IPS-11a (cell line): Measurements from ENCODE around the gene DMXL1.

Experiments
- H3K4me3 ChIP-seq: one replicate; pipeline ENCODE4 v1.5.1; 2013; ENCODE audit warnings: low read depth, low read length, control low read depth

DMXL1 gene

DNA sequence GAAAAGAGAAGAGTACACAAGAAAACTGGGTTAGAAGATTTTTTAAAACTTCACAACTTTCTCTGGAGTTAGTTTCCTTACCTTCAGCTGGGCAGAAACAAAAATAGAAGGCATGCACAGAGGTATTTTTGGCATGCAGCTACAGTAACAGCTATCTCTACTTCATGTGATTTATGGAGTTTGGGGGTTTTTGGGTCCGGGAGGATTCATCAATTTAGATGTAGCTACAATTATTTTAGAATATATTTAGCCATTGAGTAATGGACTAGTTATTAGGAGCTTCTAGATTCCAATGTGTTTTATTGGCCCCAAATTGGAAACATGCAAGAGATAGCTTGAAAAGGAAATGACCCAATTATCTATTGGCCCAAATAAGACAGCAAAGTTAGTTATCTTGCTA, 193.3 kb downstream of the DMXL1 start:
- H3K4me3 ChIP-seq = no peak overlapping the region

DNA sequence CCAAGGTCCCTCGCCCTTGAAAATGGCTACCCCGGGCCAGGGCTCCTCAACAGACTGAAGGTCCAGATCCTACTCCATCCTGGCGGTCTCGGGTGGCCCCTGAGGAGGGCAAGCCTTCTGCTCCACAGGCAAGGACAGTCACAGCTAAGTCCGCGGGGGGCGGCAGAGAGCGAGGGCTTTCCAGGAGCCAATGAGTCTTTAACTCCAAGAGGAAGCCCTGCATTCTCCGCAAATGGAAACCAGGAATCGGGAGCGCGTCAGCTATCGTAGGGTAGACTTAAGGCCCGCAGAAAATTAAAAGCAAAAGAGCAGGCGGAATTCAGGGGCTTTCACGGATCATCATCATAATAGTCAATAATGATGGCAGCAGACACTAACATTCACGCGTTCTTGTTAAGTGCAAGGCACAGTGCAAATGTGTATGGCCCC, 197.1 kb downstream of the DMXL1 start:
- peak overlapping the region; percentile 80 for H3K4me3 ChIP-seq

DNA sequence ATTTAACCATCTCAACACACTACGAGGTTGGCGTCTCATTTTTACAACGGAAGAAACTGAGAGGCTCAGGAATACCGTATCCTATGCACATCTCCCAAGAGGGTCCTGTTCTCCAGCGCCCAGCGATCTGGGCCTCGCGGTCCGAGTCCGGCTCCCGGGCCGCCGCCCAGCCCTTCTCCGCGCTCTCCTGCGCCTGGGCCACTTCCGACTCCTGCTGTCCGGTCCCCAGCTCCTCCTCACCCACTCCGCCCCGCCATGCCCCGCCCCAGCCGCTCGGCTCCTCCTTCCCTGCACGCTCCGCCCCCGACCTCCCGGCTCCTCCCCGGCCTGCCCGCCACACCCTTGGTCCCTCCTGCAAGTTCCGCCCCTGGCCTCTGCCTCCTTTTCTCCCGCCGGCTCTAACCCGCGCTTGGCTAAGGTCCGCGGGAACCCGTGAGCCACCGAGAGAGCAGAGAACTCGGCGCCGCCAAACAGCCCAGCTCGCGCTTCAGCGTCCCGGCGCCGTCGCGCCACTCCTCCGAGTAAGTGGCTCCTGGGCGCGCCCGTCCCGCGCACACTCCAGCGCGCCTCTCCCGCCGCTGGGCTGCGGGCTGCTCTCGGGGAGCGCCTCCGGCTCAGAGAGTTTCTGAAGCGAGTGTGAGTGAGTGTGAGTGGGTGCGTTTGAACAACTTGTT, 197.6 kb downstream of the DMXL1 start:
- H3K4me3 ChIP-seq = peak overlapping the region; percentile 80

DNA sequence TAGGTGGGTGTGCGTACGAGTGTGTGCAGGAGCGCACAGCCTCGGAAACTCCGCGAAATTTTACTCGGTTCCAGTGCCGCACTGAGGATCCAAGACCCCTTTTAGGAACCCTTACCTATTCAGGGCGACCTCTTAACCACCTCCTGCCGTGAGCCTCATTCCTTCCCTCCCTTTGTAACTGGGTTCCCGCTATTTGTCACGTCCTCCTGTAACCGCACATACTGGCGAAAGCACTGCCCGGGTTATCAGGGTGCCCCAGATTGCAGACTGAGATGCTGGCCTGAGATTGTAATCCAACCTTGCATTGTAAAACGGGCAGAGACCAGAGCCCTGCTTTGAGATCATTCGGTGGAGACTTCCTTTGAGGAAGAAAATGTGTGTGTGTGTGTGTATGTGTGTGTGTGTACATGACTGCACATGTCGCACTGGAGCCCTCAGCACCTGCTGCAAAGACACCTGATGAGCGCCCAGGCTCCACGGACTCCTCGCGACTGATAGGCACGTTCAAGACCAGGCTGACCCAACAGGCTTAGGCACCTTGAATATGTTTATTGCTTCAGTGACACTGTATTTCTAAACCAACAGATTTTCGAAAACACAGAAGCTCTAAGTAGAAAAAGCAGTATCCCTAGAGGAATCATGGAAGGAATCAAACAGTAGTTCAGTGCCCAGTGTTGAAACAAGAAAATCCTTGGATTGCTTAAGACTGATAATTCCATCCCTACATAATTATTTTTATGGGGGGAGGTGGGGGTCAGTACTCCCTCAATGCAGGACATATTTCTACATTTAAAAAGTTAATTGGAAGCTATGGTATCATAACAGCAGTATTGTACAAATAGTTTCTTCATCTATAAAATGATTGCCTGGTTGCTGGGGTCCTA, 198.4 kb downstream of the DMXL1 start:
- peak overlapping the region; percentile 80 for H3K4me3 ChIP-seq

DNA sequence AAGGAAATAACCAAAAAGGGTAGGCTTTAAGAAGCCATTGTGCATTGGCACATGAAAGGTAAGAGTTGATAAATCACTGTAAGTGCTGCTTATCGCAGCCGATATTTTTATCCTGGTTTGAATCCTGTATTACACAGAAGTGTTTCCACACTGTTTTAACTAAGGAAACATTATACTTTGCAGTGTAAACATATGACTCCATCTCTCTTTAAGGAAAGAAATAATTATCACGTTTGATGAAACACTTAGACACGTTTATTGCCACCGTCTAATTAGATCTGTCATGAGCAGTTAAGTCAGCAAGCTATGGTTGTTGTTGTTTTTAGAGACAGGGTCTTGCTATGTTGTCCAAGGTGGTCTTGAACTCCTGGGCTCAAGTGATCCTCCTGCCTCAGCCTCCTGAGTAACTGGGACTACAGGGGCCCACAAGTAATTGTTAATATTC, 199.3 kb downstream of the DMXL1 start:
- H3K4me3 ChIP-seq = no peak overlapping the region

DNA sequence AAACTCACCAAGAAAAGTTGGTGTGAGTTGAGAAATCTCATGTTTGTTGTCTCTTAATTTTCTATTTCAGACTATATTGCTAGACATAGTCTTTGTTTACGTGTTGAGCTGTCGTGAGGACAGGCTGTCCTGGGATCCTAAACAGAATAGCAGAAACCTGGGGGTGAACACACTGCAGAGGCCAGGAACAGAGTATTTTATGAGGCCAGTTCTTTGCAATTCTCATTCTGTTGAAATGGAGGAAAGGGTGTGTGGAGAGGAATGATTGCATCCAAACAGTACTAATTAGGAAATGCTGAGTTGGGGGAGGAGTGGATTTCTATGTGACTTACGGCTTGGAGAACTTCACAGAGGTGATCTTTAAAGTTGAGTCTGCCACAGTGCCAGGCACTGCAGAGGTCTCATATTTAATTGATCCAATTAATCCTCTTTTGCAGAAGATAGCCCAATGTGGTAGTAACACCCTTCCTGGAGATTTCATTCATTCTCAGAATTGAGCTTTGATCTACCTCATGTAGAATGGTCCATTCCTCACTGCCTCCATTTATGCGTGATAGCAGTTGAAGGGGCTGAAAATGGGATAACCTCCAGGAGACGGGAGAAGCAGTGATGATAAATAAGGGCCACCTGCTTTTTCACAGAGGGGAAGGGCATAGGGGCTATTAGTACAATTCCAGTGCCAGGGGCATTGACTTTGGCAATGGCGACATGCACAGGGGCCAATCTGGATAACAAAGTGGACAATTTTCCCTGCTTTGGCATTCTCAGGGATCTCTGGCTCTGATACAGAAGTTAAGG, 200.3 kb downstream of the DMXL1 start:
- no peak overlapping the region for H3K4me3 ChIP-seq

DNA sequence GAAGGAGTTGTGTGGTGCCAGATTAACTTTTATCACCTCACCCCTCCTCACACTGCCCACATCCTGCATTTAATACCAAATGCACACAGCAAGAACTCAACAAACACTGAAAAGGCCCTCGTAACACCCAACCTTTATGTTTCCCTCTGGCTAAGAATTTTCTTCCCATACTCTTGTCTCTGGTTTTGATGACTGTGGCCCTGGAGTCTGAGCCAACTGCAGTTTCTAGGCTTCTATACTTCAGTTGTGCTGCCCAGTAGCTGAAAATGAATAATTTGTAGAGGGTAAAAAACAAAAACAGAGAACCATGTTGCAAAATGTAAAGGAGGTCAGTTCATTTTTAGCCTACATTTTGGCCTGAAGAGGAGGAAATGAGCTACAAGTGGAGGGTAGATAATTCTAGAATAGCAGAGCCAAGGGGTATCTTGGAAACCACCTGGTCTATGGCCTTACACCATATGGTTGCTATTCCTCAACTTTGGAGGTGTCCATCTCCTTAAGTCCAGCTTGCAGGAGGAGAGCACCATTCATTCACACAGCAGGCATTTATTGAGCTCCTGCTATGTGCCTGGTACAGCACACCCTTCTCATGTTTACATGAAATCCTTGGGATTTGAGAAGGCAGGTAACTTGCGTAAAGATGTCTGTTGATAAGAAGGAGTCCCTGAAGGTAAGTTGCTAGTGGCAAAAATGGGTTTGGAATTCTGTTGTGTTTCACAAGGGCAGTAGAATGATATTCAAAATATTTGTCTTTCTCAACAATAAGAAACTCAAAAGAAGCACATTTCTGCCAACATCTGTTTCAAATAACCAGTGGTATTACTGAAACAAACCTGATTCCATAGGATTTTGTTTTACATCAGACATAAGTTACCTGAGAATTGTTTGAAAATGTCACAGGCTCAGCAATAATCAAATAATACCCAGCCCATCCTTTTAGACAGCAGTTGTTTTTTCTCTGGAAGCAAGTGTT, 201.2 kb downstream of the DMXL1 start:
- no peak overlapping the region for H3K4me3 ChIP-seq

DNA sequence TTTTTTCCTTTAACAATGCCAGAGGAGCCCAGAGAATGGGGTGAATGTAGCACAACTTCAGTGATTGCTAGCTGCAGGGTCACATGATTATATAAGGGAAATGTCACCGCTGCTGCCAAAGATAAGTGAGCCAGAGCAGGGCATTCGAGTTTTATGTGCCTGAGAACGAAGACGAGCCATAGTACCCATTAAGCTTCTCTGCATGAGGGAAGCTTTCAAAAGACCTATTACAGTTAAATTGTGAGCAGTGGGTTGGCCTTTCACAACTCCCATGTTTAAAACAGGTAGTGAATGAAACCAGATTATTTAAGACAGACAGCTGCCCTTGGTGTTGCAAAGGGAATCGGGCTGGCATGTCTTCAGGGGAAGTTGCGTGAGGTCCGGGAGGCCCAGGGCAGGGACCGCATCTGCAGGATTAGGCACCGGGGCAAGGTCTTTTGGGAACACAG, 202.5 kb downstream of the DMXL1 start:
- H3K4me3 ChIP-seq = no peak overlapping the region

DNA sequence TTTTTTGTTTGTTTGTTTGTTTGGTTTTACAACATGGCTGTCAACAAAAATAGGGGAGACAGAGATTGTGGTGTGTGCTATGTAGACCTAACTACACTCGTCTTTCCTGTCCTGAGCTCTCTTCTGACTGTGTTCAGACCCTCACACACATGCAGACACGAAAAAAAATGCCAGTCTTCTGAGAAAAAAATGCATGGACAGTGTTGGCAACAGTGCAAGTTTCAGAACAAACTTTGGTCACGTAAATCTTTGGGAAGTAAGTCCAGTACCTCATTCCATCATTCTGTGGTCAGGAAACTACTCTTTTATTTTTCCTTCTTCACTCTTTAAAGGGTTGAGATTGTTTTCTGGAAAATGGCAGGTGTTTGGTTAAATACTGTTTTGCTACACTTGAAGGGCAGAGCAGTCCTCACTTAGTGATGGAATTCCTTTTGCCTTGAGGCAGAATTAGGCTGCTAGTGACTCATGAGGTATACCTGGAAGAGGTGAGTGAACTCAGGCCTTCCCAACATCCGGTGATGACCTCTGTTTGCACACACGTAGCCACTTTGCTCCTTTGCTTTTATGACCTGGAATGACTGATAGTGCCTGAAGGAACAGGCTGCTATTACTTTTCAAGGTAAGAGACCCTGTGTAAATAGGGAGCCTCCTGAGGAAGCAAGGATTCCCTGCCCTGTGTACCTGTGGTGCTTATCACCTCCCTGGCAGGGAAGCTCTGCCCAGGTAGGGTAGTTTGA, 203.3 kb downstream of the DMXL1 start:
- no peak overlapping the region for H3K4me3 ChIP-seq

DNA sequence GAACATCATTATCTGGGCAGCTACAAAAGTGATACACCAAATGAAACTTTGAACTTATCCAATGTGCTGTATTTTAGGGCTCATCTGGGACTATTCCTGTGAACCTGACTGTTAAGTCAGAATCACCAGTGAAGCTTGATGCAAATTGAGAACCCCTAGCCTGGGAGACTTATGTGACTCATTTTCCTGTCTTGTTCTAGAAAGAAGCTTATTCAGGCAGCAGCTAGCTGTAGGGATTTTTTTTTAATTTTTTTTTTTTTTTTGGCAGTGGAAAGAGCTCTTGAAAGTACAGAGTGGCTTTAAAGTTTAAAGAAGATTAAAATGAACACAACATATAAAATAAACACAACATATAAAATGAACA, 203.9 kb downstream of the DMXL1 start:
- no peak overlapping the region for H3K4me3 ChIP-seq

DNA sequence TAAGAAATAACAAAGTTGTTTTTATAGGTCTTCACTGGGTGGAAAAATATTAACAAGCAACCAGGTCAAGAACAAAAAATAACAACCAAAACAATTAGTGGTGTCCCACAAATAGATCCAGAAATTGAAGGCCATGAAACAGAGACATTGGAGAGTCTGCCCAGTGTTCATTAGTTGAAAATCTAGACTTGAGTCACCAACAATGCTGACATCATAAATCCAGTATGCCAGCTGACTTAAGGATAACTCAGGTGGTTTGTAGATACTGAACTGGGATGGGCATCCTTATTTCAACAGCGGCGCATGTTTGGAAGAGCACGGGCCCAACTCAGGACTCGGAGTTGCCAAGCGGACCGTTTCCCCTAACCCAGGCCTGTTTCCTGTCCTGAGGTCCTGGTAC, 204.3 kb downstream of the DMXL1 start:
- no peak overlapping the region for H3K4me3 ChIP-seq

DNA sequence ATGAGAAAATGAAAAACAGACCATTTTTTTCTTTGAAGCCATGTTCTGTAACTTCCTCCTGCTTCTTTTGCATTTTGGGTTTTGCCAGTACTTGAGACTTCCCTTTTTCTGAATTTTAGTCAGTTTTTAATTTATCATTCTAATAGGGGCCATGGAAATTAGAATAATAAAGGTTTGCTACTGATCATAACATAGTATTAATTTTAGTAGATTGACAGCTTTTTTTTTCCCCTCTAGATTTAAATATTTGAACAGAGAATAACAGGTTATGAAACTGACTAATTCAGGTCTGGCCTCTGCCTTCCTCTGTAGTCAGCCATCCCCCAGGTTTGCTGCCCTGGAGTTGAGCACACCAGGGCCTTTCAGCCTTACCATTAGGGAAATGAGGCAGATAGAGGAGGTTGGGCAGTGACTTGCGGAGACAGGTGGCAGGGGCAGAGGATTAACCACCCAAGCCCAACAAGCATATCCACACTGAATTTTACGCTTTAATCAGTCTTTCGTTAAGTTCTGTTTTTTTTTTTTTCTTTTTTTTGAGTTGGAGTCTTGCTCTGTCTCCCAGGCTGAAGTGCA, 204.8 kb downstream of the DMXL1 start:
- no peak overlapping the region for H3K4me3 ChIP-seq

DNA sequence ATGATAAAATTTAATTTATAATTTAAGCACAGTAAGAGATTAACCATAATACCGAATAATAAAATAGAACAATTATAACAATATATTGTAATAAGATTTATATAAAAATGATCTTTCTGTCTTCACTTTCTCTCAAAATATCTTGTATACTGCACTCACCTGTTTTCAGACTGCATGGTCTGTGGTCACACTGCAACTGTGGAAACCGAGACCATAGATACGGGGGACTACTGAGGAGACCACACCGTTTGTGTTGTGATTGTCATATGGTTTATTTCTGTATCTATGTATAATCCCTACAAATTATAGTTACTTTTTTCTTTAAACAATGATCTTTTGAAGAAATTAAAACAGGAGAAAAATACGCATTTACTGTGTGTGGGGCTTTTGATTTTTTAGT, 206.1 kb downstream of the DMXL1 start:
- H3K4me3 ChIP-seq = no peak overlapping the region

DNA sequence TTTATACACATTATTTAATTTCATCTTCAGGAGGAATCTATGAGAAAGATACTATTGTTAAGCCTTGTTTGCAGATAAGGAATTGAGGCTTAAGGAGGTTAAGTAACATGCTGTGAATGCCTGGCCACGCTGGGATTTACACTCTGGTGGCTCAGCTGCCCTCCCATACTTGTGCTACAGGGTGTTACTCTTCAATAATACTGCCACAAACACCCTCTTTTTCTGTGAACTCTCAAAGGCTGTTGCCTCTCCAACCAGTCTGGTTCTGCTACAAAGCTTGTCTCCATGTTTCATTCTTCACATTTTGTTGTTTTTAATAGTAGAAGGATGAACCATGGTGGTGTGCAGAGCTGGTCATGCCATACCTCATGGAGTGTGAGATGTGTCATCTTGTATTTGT, 208.2 kb downstream of the DMXL1 start:
- H3K4me3 ChIP-seq = no peak overlapping the region

DNA sequence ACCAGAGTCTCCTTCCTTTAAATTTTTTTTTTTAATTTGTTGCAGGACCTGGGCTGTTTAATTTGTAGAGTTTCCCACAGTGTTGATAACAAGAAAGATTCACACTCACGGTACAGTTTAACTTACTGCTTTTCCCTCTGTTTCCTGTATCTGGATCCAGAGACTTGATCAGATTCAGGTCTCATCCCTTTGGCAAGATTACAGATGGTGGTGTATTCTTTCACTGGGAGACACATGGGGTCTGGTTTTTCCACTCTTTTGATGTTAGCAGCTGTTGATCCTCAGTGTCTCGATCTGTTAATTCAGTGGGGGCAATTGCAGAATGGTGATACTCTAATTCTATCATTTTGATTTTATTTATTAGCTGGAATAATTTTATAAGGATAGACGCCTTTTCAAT, 209.5 kb downstream of the DMXL1 start:
- H3K4me3 ChIP-seq = no peak overlapping the region

DNA sequence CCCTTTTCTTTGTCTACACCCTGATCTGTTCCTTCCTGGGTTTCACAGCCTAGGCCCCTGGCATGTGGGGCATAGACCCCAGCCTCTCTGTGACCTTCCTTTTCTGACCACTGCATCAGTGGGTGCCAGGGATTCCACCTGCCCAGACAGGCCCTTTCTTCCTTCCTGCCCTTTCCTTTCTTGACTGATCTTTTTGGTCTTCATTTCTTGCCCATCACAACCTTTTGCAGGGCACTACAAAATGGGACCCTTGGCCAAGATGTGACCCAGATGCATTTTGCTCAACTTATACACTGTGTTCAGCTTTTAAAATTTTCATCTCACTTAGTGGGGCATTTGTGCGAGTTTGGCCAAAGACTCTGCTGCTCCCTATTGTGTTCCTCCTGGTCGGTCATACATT, 211.7 kb downstream of the DMXL1 start:
- H3K4me3 ChIP-seq = no peak overlapping the region

DNA sequence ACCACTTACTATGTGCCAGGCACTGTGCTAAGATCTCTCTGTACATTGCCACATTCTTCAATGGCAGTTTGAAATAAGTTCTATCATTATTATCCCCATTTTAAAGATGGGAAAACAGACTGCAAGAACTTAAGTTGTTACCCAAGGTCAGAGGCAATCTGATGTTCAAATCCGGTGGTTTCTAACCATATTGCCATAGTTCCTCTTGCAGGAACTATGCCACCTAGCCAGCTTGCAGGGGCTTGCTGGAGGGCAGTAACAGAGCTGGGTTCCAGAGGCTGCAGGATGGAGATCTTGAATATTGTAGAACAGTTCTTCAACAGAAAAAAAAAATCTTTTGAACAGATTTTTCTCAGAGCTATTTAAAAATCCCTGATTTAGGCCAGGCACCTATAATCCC, 213.1 kb downstream of the DMXL1 start:
- H3K4me3 ChIP-seq = no peak overlapping the region

DNA sequence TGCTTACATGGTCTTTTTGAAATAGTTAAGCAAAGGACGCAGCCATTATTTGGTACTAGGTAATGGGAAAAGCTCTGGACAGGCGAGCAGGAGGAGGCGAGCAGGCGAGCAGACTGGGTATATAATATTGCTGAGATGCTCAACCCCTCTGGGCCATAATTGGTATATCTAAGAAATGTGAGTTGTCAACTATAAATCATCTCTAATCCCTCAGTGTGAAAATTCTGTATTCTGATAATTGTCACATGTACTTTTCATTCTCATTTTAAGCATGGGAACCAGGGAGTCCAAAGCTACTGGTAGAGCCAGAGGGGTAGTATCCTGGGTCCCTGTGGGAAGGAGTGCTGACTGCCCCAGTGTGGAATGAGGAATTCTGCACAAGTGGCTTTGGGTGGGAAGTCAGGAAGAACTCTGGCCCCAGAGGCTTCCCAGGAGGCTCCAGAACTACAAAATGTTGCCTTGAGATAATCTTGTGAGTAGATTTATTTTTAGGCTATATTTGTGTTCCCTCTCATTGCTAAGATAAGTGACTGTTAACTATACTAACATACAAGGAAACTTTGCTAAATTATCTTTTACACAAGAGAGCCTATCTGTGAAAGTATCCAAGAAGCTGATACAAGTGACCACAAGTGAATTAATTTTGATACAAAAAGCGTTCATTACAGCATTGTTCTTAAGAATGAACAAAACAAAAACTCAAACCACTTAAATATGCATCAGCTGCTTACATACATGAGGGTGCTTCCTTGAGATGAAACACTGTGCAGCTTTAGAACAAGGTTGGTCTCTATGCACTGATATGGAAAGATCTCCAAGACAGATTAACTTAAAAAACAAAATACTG, 214.4 kb downstream of the DMXL1 start:
- H3K4me3 ChIP-seq = no peak overlapping the region
